DND-41 (cell line): Measurements from ENCODE around the gene SPACA6.

ENCODE experiments used
- EZH2 ChIP-seq: IDR thresholded peaks from 3 replicates; pipeline ENCODE4 v1.6.1; 2012; ENCODE audit warnings: borderline replicate concordance, low read depth, mild to moderate bottlenecking, moderate library complexity, low read length, inconsistent platforms; ENCODE audit not compliant: severe bottlenecking
- TF ChIP-seq, protein P1 (sequence below): IDR thresholded peaks from 2 replicates; pipeline ENCODE4 v1.5.1; 2012; ENCODE audit warnings: borderline replicate concordance, low read length, moderate library complexity, mild to moderate bottlenecking; ENCODE audit not compliant: poor library complexity, severe bottlenecking; ENCODE audit errors: extremely low read depth

DNA sequence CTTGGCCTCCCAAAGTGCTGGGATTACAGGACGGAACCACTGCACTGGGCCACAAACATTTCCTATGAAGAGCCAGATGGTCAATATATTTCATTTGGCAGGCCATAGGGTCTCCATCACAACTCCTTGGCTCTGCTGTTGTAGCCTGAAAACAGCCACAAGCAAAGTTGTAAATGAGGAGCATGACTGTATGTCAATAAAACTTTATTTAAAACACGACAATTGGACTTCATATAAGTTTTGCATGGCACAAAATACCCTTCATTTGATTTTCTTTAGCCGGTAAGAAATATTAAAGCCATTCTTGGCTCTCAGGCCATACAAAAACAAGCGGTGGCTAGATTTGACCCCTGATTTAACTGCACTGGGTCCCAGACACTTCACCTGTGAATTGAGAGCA, 61.6 kb downstream of the SPACA6 start:
- TF ChIP-seq, protein P1, sequence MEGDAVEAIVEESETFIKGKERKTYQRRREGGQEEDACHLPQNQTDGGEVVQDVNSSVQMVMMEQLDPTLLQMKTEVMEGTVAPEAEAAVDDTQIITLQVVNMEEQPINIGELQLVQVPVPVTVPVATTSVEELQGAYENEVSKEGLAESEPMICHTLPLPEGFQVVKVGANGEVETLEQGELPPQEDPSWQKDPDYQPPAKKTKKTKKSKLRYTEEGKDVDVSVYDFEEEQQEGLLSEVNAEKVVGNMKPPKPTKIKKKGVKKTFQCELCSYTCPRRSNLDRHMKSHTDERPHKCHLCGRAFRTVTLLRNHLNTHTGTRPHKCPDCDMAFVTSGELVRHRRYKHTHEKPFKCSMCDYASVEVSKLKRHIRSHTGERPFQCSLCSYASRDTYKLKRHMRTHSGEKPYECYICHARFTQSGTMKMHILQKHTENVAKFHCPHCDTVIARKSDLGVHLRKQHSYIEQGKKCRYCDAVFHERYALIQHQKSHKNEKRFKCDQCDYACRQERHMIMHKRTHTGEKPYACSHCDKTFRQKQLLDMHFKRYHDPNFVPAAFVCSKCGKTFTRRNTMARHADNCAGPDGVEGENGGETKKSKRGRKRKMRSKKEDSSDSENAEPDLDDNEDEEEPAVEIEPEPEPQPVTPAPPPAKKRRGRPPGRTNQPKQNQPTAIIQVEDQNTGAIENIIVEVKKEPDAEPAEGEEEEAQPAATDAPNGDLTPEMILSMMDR: no peak
- TF ChIP-seq EZH2: no peak
